Measurements from ENCODE around the gene LMF1. TPM values are rescaled to one million over a fixed set of nuclear protein-coding genes. Genes with fewer than 3 reads are reported as not detected.

The LMF1 gene
- total RNA-seq, 2 donors from 2014 or later = 47.1 to 49.3 TPM

GRCh38 chr16:901149-901548, 69.6 kb downstream of the LMF1 start:
- no peaks in the 10 kb centered on the region for H3K9me3 ChIP-seq
- no peak overlapping the region for H3K4me3 ChIP-seq
- no peak for DNase-seq (ENCODE audit: low spot score)
- H3K27ac ChIP-seq = no peak overlapping the region
- H3K27me3 ChIP-seq (replicated peaks; ENCODE audit: insufficient read depth) = no peaks in the 10 kb centered on the region
- no peak for ATAC-seq (ENCODE audit: insufficient number of reproducible peaks, low FRiP score, low read depth)
- H3K4me1 ChIP-seq (ENCODE audit: control insufficient read depth in 1 of 2, low read depth in 2 of 2) = no peaks in the 10 kb centered on the region
- H3K36me3 ChIP-seq = no peaks in the 10 kb centered on the region
- TF ChIP-seq CTCF (IDR thresholded peaks at IDR 0.05) = no peak

- Histone ChIP-seq H3K4me1 (ENCODE audit: control insufficient read depth in 1 of 2, low read depth in 2 of 2) (no peaks in the 10 kb centered on the region), H3K4me3 (no peak overlapping the region), H3K27ac (no peak overlapping the region), H3K36me3 (no peaks in the 10 kb centered on the region), H3K27me3 (replicated peaks; ENCODE audit: insufficient read depth) (no peaks in the 10 kb centered on the region), H3K9me3 (no peaks in the 10 kb centered on the region)
- TF ChIP-seq CTCF (IDR thresholded peaks at IDR 0.05) = no peak
- DNase-seq (ENCODE audit: low spot score) (no peak), ATAC-seq (ENCODE audit: insufficient number of reproducible peaks, low FRiP score, low read depth) (no peak)
Observed at GRCh38 chr16:900211-900610, 70.6 kb downstream of the LMF1 start.

- Histone ChIP-seq H3K4me1 (ENCODE audit: control insufficient read depth in 1 of 2, low read depth in 2 of 2) (no peaks in the 10 kb centered on the region), H3K27me3 (replicated peaks; ENCODE audit: insufficient read depth) (no peaks in the 10 kb centered on the region), H3K4me3 (no peak overlapping the region), H3K27ac (no peak overlapping the region), H3K9me3 (no peaks in the 10 kb centered on the region), H3K36me3 (no peaks in the 10 kb centered on the region)
- DNase-seq (ENCODE audit: low spot score) (no peak), ATAC-seq (ENCODE audit: insufficient number of reproducible peaks, low FRiP score, low read depth) (no peak)
- TF ChIP-seq CTCF (IDR thresholded peaks at IDR 0.05) = no peak
Observed at GRCh38 chr16:899683-900060, 71.1 kb downstream of the LMF1 start.

- Histone ChIP-seq H3K27me3 (replicated peaks; ENCODE audit: insufficient read depth) (no peaks in the 10 kb centered on the region), H3K4me1 (ENCODE audit: control insufficient read depth in 1 of 2, low read depth in 2 of 2) (no peaks in the 10 kb centered on the region), H3K4me3 (no peak overlapping the region), H3K36me3 (no peaks in the 10 kb centered on the region), H3K9me3 (no peaks in the 10 kb centered on the region), H3K27ac (no peak overlapping the region)
- no peak for TF ChIP-seq CTCF (IDR thresholded peaks at IDR 0.05)
- DNase-seq (ENCODE audit: low spot score) = no peak
- no peak for ATAC-seq (ENCODE audit: insufficient number of reproducible peaks, low FRiP score, low read depth)
Observed at GRCh38 chr16:898761-899682, 71.8 kb downstream of the LMF1 start.

GRCh38 chr16:898216-898615, 72.6 kb downstream of the LMF1 start:
- no peak overlapping the region for H3K4me3 ChIP-seq
- no peaks in the 10 kb centered on the region for H3K4me1 ChIP-seq (ENCODE audit: control insufficient read depth in 1 of 2, low read depth in 2 of 2)
- H3K36me3 ChIP-seq = no peaks in the 10 kb centered on the region
- no peaks in the 10 kb centered on the region for H3K9me3 ChIP-seq
- no peak overlapping the region for H3K27ac ChIP-seq
- ATAC-seq (ENCODE audit: insufficient number of reproducible peaks, low FRiP score, low read depth) = no peak
- DNase-seq (ENCODE audit: low spot score) = no peak
- no peak for TF ChIP-seq CTCF (IDR thresholded peaks at IDR 0.05)
- no peaks in the 10 kb centered on the region for H3K27me3 ChIP-seq (replicated peaks; ENCODE audit: insufficient read depth)
